Cardiac fibroblast (primary cell): ENCODE measurements around the gene SNX20.

Source experiments
- DNase-seq, 2 donors: peaks; one replicate each; pipeline versions ENCODE4 v3.0.0 to v3.0.0-alpha.2; 2010; ENCODE audit warnings: low read depth in 2 of 2
- H3K4me3 ChIP-seq, 2 donors: replicated peaks in 1 of 2; 1 replicate in 1 of 2; 2 replicates in 1 of 2; pipeline ENCODE4 v1.5.1; 2011; ENCODE audit warnings: low read depth in 2 of 2, low read length in 2 of 2, mild to moderate bottlenecking in 2 of 2, moderate library complexity in 1 of 2
- TF ChIP-seq, protein P1 (sequence below): IDR thresholded peaks from one replicate; pipeline ENCODE4 v1.5.1; 2011; ENCODE audit warnings: low read depth, mild to moderate bottlenecking, low read length, inconsistent platforms

The SNX20 gene

DNA sequence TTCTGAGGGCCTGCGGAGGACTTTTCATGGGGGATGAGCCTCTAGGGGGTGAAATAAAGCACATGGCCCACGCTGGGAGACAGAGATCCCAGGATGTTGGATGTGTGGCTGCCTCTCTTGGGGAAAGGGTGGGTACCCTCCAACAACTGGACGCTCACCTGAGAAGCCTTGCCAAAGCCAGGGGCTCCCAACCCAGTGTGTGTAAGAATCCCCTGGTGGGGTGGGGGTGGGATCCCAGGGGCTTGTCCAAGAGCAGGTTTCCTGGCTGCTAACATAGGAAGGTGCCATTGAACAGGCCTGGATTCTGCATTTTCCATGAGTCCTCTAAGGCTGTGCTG lies 587 bp downstream of the SNX20 start:
- TF ChIP-seq, protein P1, sequence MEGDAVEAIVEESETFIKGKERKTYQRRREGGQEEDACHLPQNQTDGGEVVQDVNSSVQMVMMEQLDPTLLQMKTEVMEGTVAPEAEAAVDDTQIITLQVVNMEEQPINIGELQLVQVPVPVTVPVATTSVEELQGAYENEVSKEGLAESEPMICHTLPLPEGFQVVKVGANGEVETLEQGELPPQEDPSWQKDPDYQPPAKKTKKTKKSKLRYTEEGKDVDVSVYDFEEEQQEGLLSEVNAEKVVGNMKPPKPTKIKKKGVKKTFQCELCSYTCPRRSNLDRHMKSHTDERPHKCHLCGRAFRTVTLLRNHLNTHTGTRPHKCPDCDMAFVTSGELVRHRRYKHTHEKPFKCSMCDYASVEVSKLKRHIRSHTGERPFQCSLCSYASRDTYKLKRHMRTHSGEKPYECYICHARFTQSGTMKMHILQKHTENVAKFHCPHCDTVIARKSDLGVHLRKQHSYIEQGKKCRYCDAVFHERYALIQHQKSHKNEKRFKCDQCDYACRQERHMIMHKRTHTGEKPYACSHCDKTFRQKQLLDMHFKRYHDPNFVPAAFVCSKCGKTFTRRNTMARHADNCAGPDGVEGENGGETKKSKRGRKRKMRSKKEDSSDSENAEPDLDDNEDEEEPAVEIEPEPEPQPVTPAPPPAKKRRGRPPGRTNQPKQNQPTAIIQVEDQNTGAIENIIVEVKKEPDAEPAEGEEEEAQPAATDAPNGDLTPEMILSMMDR = no peak
- no peak for DNase-seq
- no peak overlapping the region for H3K4me3 ChIP-seq

DNA sequence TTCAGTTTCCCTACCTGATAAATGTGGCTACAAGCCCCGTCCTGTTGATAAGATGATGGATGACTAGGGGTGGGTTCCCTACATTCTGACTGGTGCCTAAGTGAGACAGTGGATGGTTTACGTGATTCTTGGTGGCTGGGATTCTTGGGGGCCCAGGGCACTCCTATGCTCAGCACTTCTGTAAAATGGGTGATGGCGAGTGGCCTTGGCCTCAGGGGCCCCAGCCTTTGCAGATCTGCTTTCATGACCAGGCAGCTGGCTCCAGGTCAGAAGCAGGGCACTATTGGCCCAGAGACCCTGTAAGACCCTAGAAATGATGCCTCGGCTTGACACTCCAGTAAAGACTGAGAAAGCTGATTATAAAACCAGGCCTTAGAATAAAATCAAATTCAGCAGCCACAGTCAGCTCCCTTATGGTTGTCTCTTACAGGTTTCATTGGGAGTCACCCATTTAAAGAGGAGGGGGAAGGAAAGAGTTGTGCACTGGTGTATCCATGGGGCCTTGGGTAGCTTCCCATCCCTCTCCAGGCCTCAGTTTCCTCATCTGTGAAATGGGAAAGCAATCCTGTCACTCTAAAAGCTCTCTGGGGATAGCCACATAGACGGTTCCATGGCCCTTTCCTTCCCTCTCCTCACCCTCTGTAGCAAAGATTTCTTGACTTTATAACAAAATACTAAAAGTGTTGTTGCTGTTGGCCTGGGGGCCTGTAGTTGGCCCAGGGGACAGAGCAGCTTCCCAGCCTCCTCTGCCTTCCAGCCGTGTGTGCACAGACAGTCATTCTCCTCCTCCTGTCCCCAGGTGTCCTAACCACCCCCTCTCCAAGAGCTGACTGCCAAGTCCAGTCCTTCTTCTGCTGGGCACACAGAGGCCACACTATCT lies 1.2 kb downstream of the SNX20 start:
- DNase-seq = no peak
- H3K4me3 ChIP-seq = no peak overlapping the region

DNA sequence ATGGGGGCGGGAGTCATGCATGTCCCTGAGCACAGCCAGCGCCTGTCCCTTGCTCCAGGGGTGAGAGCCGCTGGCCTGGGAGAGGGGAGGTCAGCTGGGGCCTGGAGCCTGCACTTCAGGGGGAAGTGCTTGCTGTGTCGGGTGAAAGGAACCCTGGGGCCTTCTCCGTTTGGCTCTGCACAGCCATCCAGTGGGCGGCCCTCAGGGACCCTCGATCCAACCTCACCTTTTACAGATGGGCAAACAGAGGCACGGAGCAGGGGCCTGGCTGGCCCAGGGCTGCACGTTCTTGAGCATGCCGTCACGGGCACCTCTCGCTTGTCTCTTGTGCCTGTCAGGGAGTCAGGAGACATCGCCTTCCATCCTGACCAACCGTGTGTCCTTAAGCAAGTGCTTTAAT lies 1.8 kb downstream of the SNX20 start:
- TF ChIP-seq, protein P1 = no peak
- no peak overlapping the region for H3K4me3 ChIP-seq
- no peak for DNase-seq

More for the DNA sequence above, 1.2 kb downstream of the SNX20 start:
- TF ChIP-seq, protein P1 = no peak

GRCh38 chr16:50678531-50678930 lies 2.6 kb downstream of the SNX20 start:
- H3K4me3 ChIP-seq = no peak overlapping the region
- no peak for DNase-seq
- TF ChIP-seq, protein P1 = no peak

- no peak overlapping the region for H3K4me3 ChIP-seq
- TF ChIP-seq, protein P1 = peak; percentile 35
- DNase-seq = no peak
These were observed 3.8 kb downstream of the SNX20 start for GRCh38 chr16:50677351-50677750.

GRCh38 chr16:50676684-50677225 lies 4.4 kb downstream of the SNX20 start:
- TF ChIP-seq, protein P1 = no peak
- no peak overlapping the region for H3K4me3 ChIP-seq
- no peak for DNase-seq
